Vagina (tissue), 2 donors: ENCODE results near the gene KLHDC4. TPM values are rescaled to one million over a fixed set of nuclear protein-coding genes. Genes with fewer than 3 reads are reported as not detected.

ENCODE experiments used
- DNase-seq, 2 donors: peaks; one replicate each; pipeline ENCODE4 v3.0.0-alpha.2; 2017; ENCODE audit errors: extremely low spot score in 2 of 2
- H3K27ac ChIP-seq: fragments of 200-600 bp; sonication (generic); one replicate; pipeline ENCODE4 v1.5.1; 2019
- H3K27me3 ChIP-seq: fragments of 200-600 bp; sonication (generic); one replicate; pipeline ENCODE4 v1.5.1; 2019
- H3K36me3 ChIP-seq, 2 donors: fragments of 200-600 bp; sonication (generic); one replicate each; pipeline ENCODE4 v1.5.1; 2017 to 2019
- H3K4me1 ChIP-seq: fragments of 200-600 bp; sonication (generic); one replicate; pipeline ENCODE4 v1.5.1; 2019
- H3K4me3 ChIP-seq, 2 donors: fragments of 200-600 bp; sonication (generic); 1 replicate in 1 of 2; 2 replicates in 1 of 2; pipeline ENCODE4 v1.5.1; 2016 to 2019
- H3K9me3 ChIP-seq: fragments of 200-600 bp; sonication (generic); one replicate; pipeline ENCODE4 v1.5.1; 2019
- POLR2A ChIP-seq, 2 donors: fragments of 450-650 bp; IDR thresholded peaks; one replicate each; pipeline ENCODE4 v1.6.1; 2017; ENCODE audit warnings: antibody characterized with exemption in 2 of 2, mild to moderate bottlenecking in 2 of 2, moderate library complexity in 2 of 2
- POLR2AphosphoS5 ChIP-seq, 2 donors: sonication (generic); formaldehyde crosslinking; IDR thresholded peaks; one replicate each; pipeline ENCODE4 v1.9.0; 2017; ENCODE audit warnings: antibody characterized with exemption in 2 of 2, mild to moderate bottlenecking in 2 of 2, low read depth in 1 of 2; ENCODE audit not compliant: insufficient read depth in 1 of 2
- intact Hi-C: fragments of 100-400 bp; cut with DNase I; formaldehyde crosslinking; loops from one replicate; pipeline ENCODE4 v1.15.1; 2023
- total RNA-seq: library from RNA; depleted of rRNA; stranded (reverse); fragments of >200 nt; gene quantifications from one replicate; pipeline ENCODE4 v1.2.3, GENCODE V29; 2016
- TF ChIP-seq, protein P1 (sequence below), 3 experiments: fragments of 450-650 bp in 2 of 3; fragments of 200-600 bp in 1 of 3; sonication (generic) in 1 of 3; IDR thresholded peaks; one replicate each; pipeline ENCODE4 v1.5.1; 2017 to 2019; ENCODE audit warnings: antibody characterized with exemption in 3 of 3, mild to moderate bottlenecking in 2 of 3, moderate library complexity in 2 of 3

KLHDC4 gene
- total RNA-seq, 1 donor from 2014 or later, result 62.9 TPM

DNA sequence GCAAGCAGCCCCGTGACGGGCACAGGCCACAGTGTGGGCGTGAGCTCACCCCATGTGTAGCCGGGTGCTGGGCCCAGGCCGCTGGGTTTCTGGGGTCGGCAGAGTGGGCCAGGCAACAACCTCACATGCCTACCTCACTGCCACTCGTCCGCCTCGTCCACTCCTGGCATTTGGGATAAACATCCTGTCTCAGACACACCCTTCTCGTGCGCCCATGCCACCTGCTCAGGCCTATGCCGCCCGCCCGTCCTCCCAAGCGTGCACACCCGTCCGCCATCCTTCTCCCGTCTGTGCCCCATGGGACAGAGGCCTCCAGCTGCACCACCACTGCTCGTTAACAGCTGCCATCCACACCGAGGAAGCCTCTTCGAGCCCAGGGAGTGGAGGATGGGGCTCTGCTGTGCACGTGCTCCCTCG, 64.3 kb downstream of the KLHDC4 start:
- Histone ChIP-seq H3K27ac (no peak overlapping the region), H3K36me3 (peaks cover 0 to 7% of the 10 kb centered on the region in 2 donors), H3K9me3 (no peaks in the 10 kb centered on the region), H3K27me3 (no peaks in the 10 kb centered on the region), H3K4me3 (no peak overlapping the region), H3K4me1 (no peaks in the 10 kb centered on the region)
- intact Hi-C loops, result no loop called here
- TF ChIP-seq POLR2A (IDR thresholded peaks at IDR 0.05), result no peak
- no peak for TF ChIP-seq POLR2AphosphoS5 (IDR thresholded peaks at IDR 0.05; ENCODE audit: insufficient read depth in 1 of 2, low read depth in 1 of 2)
- TF ChIP-seq, protein P1, sequence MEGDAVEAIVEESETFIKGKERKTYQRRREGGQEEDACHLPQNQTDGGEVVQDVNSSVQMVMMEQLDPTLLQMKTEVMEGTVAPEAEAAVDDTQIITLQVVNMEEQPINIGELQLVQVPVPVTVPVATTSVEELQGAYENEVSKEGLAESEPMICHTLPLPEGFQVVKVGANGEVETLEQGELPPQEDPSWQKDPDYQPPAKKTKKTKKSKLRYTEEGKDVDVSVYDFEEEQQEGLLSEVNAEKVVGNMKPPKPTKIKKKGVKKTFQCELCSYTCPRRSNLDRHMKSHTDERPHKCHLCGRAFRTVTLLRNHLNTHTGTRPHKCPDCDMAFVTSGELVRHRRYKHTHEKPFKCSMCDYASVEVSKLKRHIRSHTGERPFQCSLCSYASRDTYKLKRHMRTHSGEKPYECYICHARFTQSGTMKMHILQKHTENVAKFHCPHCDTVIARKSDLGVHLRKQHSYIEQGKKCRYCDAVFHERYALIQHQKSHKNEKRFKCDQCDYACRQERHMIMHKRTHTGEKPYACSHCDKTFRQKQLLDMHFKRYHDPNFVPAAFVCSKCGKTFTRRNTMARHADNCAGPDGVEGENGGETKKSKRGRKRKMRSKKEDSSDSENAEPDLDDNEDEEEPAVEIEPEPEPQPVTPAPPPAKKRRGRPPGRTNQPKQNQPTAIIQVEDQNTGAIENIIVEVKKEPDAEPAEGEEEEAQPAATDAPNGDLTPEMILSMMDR (IDR thresholded peaks at IDR 0.05), result no peak
- no peak for DNase-seq

DNA sequence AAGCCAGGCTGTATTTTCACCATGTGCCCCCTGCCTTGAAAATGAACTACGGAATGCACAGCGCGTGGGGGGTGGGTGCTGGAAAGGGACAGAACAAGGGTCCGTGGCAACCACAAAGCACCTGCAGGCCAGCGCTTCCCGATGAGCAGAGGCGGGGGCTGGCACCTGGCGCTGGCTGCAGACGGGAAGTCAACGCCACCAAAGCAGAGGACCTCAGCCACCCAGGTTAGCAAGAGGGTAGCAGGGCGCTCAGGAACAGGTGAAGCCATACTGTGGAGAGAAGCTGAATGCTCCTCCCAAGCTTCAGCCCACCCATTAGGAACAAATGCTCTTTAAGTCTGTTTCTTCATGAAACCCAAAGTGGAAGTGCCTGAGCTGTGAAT, 64.7 kb downstream of the KLHDC4 start:
- Histone ChIP-seq H3K4me3 (no peak overlapping the region), H3K27ac (no peak overlapping the region), H3K9me3 (no peaks in the 10 kb centered on the region), H3K4me1 (no peaks in the 10 kb centered on the region), H3K27me3 (no peaks in the 10 kb centered on the region), H3K36me3 (peaks cover 0 to 7% of the 10 kb centered on the region in 2 donors)
- intact Hi-C loops, result no loop called here
- TF ChIP-seq, protein P1 (IDR thresholded peaks at IDR 0.05), result no peak
- no peak for TF ChIP-seq POLR2AphosphoS5 (IDR thresholded peaks at IDR 0.05; ENCODE audit: insufficient read depth in 1 of 2, low read depth in 1 of 2)
- DNase-seq, result no peak

DNA sequence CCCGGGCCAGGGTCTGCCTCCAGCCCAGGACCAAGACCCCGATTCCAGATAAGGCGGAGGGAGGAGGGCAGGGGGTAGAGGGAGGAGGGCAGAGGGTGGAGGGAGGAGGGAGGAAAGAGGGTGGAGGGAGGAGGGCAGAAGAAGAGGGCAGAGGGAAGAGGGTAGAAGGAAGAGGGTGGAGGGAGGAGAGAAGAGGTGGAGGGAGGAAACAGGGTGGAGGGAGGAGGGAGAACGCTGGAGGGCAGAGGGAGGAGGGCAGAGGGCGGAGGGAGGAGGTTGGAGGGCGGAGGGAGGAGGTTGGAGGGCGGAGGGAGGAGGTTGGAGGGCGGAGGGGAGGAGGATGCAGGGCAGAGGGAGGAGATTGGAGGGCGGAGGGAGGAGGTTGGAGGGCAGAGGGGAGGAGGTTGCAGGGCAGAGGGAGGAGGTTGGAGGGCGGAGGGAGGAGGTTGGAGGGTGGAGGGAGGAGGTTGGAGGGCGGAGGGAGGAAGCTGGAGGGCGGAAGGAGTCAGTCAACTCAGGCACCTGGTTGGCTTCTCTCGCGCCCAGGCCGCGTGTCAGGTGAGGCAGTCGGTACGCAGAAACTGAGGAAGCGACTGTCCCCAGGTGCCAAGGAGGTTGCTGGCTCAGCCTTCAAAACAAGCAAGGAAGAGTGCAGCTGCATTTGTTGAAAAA, 65.2 kb downstream of the KLHDC4 start:
- H3K4me3 ChIP-seq, result no peak overlapping the region
- no peaks in the 10 kb centered on the region for H3K4me1 ChIP-seq
- no peak overlapping the region for H3K27ac ChIP-seq
- DNase-seq, result no peak
- H3K27me3 ChIP-seq, result no peaks in the 10 kb centered on the region
- H3K36me3 ChIP-seq, result peaks cover 0 to 7% of the 10 kb centered on the region in 2 donors
- H3K9me3 ChIP-seq, result no peaks in the 10 kb centered on the region
- intact Hi-C loops, result no loop called here
- no peak for TF ChIP-seq POLR2AphosphoS5 (IDR thresholded peaks at IDR 0.05; ENCODE audit: insufficient read depth in 1 of 2, low read depth in 1 of 2)

DNA sequence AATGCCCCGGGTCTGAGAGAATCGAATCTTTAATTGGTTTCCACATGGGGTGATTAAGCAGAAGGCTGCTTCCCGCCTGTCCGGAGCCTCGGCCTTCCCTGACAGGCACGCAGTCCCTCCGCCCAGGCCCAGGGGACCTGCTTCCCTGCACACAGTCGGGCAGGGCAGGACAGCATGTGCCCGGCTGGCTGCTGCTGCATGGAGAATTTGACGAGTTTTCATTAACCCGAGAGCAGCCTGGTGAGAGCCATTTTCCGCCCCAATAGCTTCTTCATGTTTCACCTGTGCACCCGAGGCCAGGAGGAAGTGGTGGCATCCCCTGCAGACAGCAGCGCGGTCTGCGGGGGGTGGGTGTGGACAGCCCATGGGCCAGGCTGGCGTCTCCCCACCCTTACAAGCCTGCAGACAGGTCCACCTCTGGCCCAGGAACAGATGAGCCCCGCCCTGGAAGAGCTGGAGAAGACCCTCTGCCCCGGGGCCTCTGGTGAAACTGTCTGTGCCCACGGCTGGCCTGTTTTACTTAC, 67.0 kb downstream of the KLHDC4 start:
- Histone ChIP-seq H3K27me3 (no peaks in the 10 kb centered on the region), H3K4me1 (no peaks in the 10 kb centered on the region), H3K4me3 (no peak overlapping the region), H3K9me3 (no peaks in the 10 kb centered on the region), H3K36me3 (peaks cover 0 to 2% of the 10 kb centered on the region in 2 donors), H3K27ac (no peak overlapping the region)
- no peak for DNase-seq
- TF ChIP-seq, protein P1 (IDR thresholded peaks at IDR 0.05), result no peak
- no peak for TF ChIP-seq POLR2AphosphoS5 (IDR thresholded peaks at IDR 0.05; ENCODE audit: insufficient read depth in 1 of 2, low read depth in 1 of 2)
- TF ChIP-seq POLR2A (IDR thresholded peaks at IDR 0.05), result no peak
- intact Hi-C loops, result no loop called here

DNA sequence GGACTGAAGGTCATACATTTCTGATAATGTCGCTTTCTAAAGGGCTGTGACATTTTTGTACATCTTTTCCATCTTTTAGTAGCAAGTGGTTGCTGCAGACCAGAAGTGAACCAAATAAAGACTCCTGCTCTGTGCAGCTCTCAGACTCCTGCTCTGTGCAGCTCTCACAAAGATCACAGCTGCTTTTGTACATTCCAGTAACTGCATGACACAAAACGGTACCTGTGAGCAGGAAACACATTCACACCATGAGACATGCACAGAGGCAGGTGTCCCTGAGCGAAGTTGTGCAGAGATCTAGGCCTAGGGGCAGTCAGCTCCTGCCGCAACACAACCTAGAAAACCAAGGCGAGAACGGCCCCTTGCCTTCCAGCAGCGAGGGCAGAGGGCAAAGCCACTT, 67.5 kb downstream of the KLHDC4 start:
- no peaks in the 10 kb centered on the region for H3K9me3 ChIP-seq
- no peaks in the 10 kb centered on the region for H3K36me3 ChIP-seq
- TF ChIP-seq, protein P1 (IDR thresholded peaks at IDR 0.05), result no peak
- TF ChIP-seq POLR2AphosphoS5 (IDR thresholded peaks at IDR 0.05; ENCODE audit: insufficient read depth in 1 of 2, low read depth in 1 of 2) (no peak), POLR2A (IDR thresholded peaks at IDR 0.05) (no peak)
- intact Hi-C loops, result no loop called here
- no peaks in the 10 kb centered on the region for H3K27me3 ChIP-seq
- H3K4me1 ChIP-seq, result no peaks in the 10 kb centered on the region
- no peak overlapping the region for H3K4me3 ChIP-seq
- H3K27ac ChIP-seq, result no peak overlapping the region
- no peak for DNase-seq
